K562 (cell line): ENCODE measurements around the gene DARS1. TPM values are rescaled to one million over a fixed set of nuclear protein-coding genes. Genes with fewer than 3 reads are reported as not detected.

Source experiments
- ATAC-seq: fragments of 200-7000 bp; cut with Tn5 transposase; 3 replicates; pipeline ENCODE4 v1.9.1; 2020; ENCODE audit warnings: moderate library complexity
- BruUV-seq: library from RNA; stranded (reverse); fragments of 400-500 nt; replicated peaks from 2 replicates; lab custom pipeline; 2021; lab: Mats Ljungman, UMichigan
- CTCF ChIA-PET: fragments of 300-600 bp; formaldehyde crosslinking; extraction: SDS; loops from one replicate; lab custom pipeline; 2021; ENCODE audit warnings: low intra/inter-chr PET ratio; lab: Yijun Ruan, JAX
- POLR2A ChIA-PET: fragments of 300-600, 350-650 bp; sonication (Branson Sonifier 250); formaldehyde crosslinking; extraction: SDS; loops from one replicate; lab custom pipeline; 2021; ENCODE audit warnings: antibody characterized with exemption, inconsistent platforms; lab: Yijun Ruan, JAX
- DNase-seq, 4 experiments: peaks; one replicate each; pipeline versions ENCODE4 v3.0.0 to v3.0.0-alpha.2; 2011 to 2018; ENCODE audit warnings: low spot score in 3 of 4, mixed read lengths in 3 of 4; ENCODE audit errors: extremely low read depth in 1 of 4
- FAIRE-seq: peaks from 2 replicates; lab custom pipeline; 2011; peaks lifted over from hg19 to GRCh38; lab: Jason Lieb, UNC
- H2AFZ ChIP-seq: 2 replicates; pipeline ENCODE4 v1.6.0; 2011; ENCODE audit warnings: low read depth, low read length, control low read depth, inconsistent platforms
- H3K27ac ChIP-seq: fragments of 200-600 bp; 3 replicates; pipeline ENCODE4 v1.8.0; 2011; ENCODE audit warnings: low read depth, mild to moderate bottlenecking, control low read depth, inconsistent platforms, low read length, moderate library complexity, mixed read lengths; ENCODE audit errors: extremely low read depth
- H3K27me3 ChIP-seq, 2 experiments: fragments of 300-600 bp in 1 of 2; 2 replicates in 1 of 2; 3 replicates in 1 of 2; pipeline versions ENCODE4 v1.6.0 to v1.8.0; 2011; ENCODE audit warnings: inconsistent platforms in 2 of 2, low read length in 2 of 2, mild to moderate bottlenecking in 1 of 2, mixed read lengths in 1 of 2, moderate library complexity in 1 of 2; ENCODE audit not compliant: control insufficient read depth in 2 of 2, insufficient read depth in 2 of 2
- H3K36me3 ChIP-seq: fragments of 300-600 bp; 3 replicates; pipeline ENCODE4 v1.8.0; 2011; ENCODE audit warnings: mild to moderate bottlenecking, low read length, inconsistent platforms; ENCODE audit not compliant: control insufficient read depth, insufficient read depth
- H3K4me1 ChIP-seq, 2 experiments: fragments of 200-600 bp in 1 of 2; replicated peaks in 1 of 2; 2 replicates in 1 of 2; 3 replicates in 1 of 2; pipeline versions ENCODE4 v1.5.1 to v1.8.0; 2011; ENCODE audit warnings: inconsistent platforms in 2 of 2, low read length in 2 of 2, mild to moderate bottlenecking in 1 of 2, mixed read lengths in 1 of 2, moderate library complexity in 1 of 2; ENCODE audit not compliant: control insufficient read depth in 2 of 2, insufficient read depth in 2 of 2
- H3K4me2 ChIP-seq: 2 replicates; pipeline ENCODE4 v1.6.1; 2011; ENCODE audit warnings: low read length, control low read depth, inconsistent platforms, mixed read lengths; ENCODE audit not compliant: insufficient read depth
- H3K4me3 ChIP-seq: fragments of 200-600 bp; sonication (generic), shearing (Covaris generic); 2 replicates; pipeline ENCODE4 v1.5.1; 2016; ENCODE audit warnings: control low read depth, inconsistent platforms
- H3K79me2 ChIP-seq: fragments of 200-600 bp; 3 replicates; pipeline ENCODE4 v1.8.0; 2011; ENCODE audit warnings: low read length, inconsistent platforms; ENCODE audit not compliant: control insufficient read depth, insufficient read depth
- H3K9ac ChIP-seq, 2 experiments: 2 replicates each; pipeline versions ENCODE4 v1.6.0 to v1.6.1; 2011; ENCODE audit warnings: low read depth in 2 of 2, low read length in 2 of 2, control low read depth in 1 of 2, inconsistent platforms in 1 of 2, mild to moderate bottlenecking in 1 of 2, mixed read lengths in 1 of 2; ENCODE audit not compliant: insufficient read depth in 1 of 2
- H3K9me1 ChIP-seq: one replicate; pipeline ENCODE4 v1.6.0; 2011; ENCODE audit warnings: inconsistent platforms, mild to moderate bottlenecking, low read length, moderate library complexity; ENCODE audit not compliant: control insufficient read depth, insufficient read depth
- H3K9me3 ChIP-seq: replicated peaks from 2 replicates; pipeline ENCODE4 v1.5.1; 2011; ENCODE audit warnings: low read depth, low read length, inconsistent platforms; ENCODE audit not compliant: control insufficient read depth, insufficient read depth
- H4K20me1 ChIP-seq: replicated peaks from 2 replicates; pipeline ENCODE4 v1.6.1; 2011; ENCODE audit warnings: low read length, inconsistent platforms, mixed read lengths; ENCODE audit not compliant: control insufficient read depth, insufficient read depth
- FOXK2 ChIP-seq, 2 experiments: fragments of 450-650 bp; IDR thresholded peaks in 1 of 2; conservative IDR thresholded peaks in 1 of 2; 2 replicates each; pipeline ENCODE4 v1.6.1; 2016; ENCODE audit warnings: low read depth in 2 of 2, mild to moderate bottlenecking in 1 of 2
- HNRNPLL ChIP-seq: fragments of 200-400 bp; formaldehyde crosslinking; IDR thresholded peaks from 2 replicates; pipeline ENCODE4 v1.6.1; 2017; ENCODE audit warnings: low read length, low read depth, mild to moderate bottlenecking; ENCODE audit not compliant: poor library complexity, severe bottlenecking
- KAT7 ChIP-seq: sonication (generic); formaldehyde crosslinking; IDR thresholded peaks from 2 replicates; pipeline ENCODE4 v1.8.0; 2022; ENCODE audit warnings: missing genetic modification reagents, mild to moderate bottlenecking, borderline replicate concordance
- MECOM ChIP-seq: fragments of 250-450 bp; sonication (Bioruptor Pico); IDR thresholded peaks from 2 replicates; pipeline ENCODE4 v1.8.0; 2022; ENCODE audit warnings: inconsistent platforms
- NEUROD1 ChIP-seq: fragments of 150-350 bp; IDR thresholded peaks from 2 replicates; pipeline ENCODE4 v1.6.1; 2014; ENCODE audit warnings: borderline replicate concordance, low read length, low read depth; ENCODE audit not compliant: partially characterized antibody
- NKRF ChIP-seq: fragments of 450-650 bp; IDR thresholded peaks from 2 replicates; pipeline ENCODE4 v1.6.1; 2016; ENCODE audit warnings: borderline replicate concordance
- PCBP1 ChIP-seq: fragments of 200-400 bp; formaldehyde crosslinking; IDR thresholded peaks from 2 replicates; pipeline ENCODE4 v1.6.1; 2018; ENCODE audit warnings: mild to moderate bottlenecking, low read depth, low read length; ENCODE audit not compliant: poor library complexity, severe bottlenecking
- TBP ChIP-seq: optimal IDR thresholded peaks from 2 replicates; pipeline ENCODE3; 2011; ENCODE audit warnings: low read depth, low read length, improper control_type of control experiment
- UBTF ChIP-seq, 2 experiments: IDR thresholded peaks; 2 replicates each; pipeline ENCODE4 v1.6.1; 2012; ENCODE audit warnings: improper control_type of control experiment in 2 of 2, low read depth in 2 of 2, low read length in 2 of 2, borderline replicate concordance in 1 of 2
- ZNF354B ChIP-seq: fragments of 250-450 bp; sonication (Bioruptor Pico); IDR thresholded peaks from 2 replicates; pipeline ENCODE4 v1.4.0; 2020
- WGBS: fragments of 100-300 bp; shearing (Covaris generic); methylation state at CpG from one replicate; pipeline ENCODE4 v1.1.6; 2016; ENCODE audit warnings: low coverage, mixed read lengths; ENCODE audit not compliant: insufficient coverage; ENCODE audit errors: missing lambda C conversion rate; 5-methylcytosine and 5-hydroxymethylcytosine counted together
- in situ Hi-C: fragments of 300-500 bp; cut with MboI; formaldehyde crosslinking; loops from 4 replicates; pipeline ENCODE4 v1.15.0; 2018; ENCODE audit warnings: inconsistent platforms, mixed read lengths
- intact Hi-C: fragments of 100-400 bp; cut with micrococcal nuclease; formaldehyde crosslinking; loops from 2 replicates; pipeline ENCODE4 v1.14.2; 2022
- polyA plus RNA-seq, 8 experiments: library from polyadenylated mRNA; depleted of rRNA in 4 of 8; stranded (reverse) in 5 of 8; unstranded in 3 of 8; fragments of >200 nt; fragmentation: Nextera tagmentation in 2 of 8; fragmentation: Illumina TruSeq in 1 of 8; extraction: Ambion mirVana in 2 of 8; extraction: Trizol in 1 of 8; gene quantifications; 2 replicates each; pipeline versions ENCODE4 v1.2.1 to v1.2.3, GENCODE V29; 2011 to 2014; ENCODE audit warnings: inconsistent platforms in 1 of 8, missing spikeins in 1 of 8
- total RNA-seq, 7 experiments: library from RNA; depleted of rRNA in 6 of 7; stranded (reverse); fragments of >200 nt in 6 of 7; fragmentation: Illumina TruSeq in 2 of 7; extraction: Trizol in 2 of 7; gene quantifications; 2 replicates each; pipeline versions ENCODE4 v1.2.1 to v1.2.3, GENCODE V29; 2011 to 2021; ENCODE audit warnings: low replicate concordance in 1 of 7
- TF ChIP-seq, protein P1 (sequence below): fragments of 200-800 bp; sonication (Bioruptor generic); IDR thresholded peaks from 2 replicates; pipeline ENCODE4 v1.6.1; 2016; ENCODE audit warnings: missing genetic modification characterization, missing compliant biosample characterization

Gene DARS1
- total and polyA plus RNA-seq, 9 of the 15 experiments (the other 6 are each of a cell fraction or from before 2014, with no cell fraction given): 91.5 to 239 (median 98.0) TPM

GRCh38 chr2:135987441-135987840 is 2.0 kb upstream of the DARS1 start:
- Histone ChIP-seq H3K4me3 (no peak overlapping the region), H3K9ac (no peak overlapping the region), H3K9me1 (no peaks in the 10 kb centered on the region), H4K20me1 (no peaks in the 10 kb centered on the region), H3K27me3 (no peaks in the 10 kb centered on the region), H3K36me3 (peaks cover 11% of the 10 kb centered on the region), H2AFZ (no peak overlapping the region), H3K4me2 (no peak overlapping the region), H3K9me3 (no peaks in the 10 kb centered on the region), H3K79me2 (peaks cover 29% of the 10 kb centered on the region), H3K4me1 (peaks cover 9 to 10% of the 10 kb centered on the region in 2 experiments; a peak in 3 of 5 replicates), H3K27ac (no peak overlapping the region)
- DNase-seq: no peak
- WGBS: 81% methylated on average over 2 of the region's 2 CpGs
- no peak for ATAC-seq
- FAIRE-seq: no peak
- POLR2A ChIA-PET: interaction anchor here (0.7 to 1.5 kb wide), 2 partner anchors 11 to 23 kb away, joined by 3 to 4 read pairs; no protein-coding TSS in a partner anchor
- BruUV-seq: no TSS peak
- CTCF ChIA-PET: no interaction called here
- in situ Hi-C loops (no loop called here), intact Hi-C loops (loop anchor here (5.0 kb wide), 1 partner anchor 110 kb away; the partner anchor contains the start of gene MCM6)
- TF ChIP-seq UBTF (IDR thresholded peaks at IDR 0.05; ENCODE audit: borderline replicate concordance in 1 of 2, low read depth in 2 of 2, low read length in 2 of 2) (no peak), NEUROD1 (no peak), MECOM (CRISPR knock-in tag) (no peak), HNRNPLL (no peak), PCBP1 (no peak), TBP (no peak), ZNF354B (CRISPR knock-in tag) (no peak), FOXK2 (conservative IDR thresholded peaks at IDR 0.05 in 1 of 2, IDR thresholded peaks at IDR 0.05 in 1 of 2; ENCODE audit: low read depth in 2 of 2) (no peak), KAT7 (CRISPR knock-in tag) (no peak), NKRF (no peak)
- TF ChIP-seq, protein P1, sequence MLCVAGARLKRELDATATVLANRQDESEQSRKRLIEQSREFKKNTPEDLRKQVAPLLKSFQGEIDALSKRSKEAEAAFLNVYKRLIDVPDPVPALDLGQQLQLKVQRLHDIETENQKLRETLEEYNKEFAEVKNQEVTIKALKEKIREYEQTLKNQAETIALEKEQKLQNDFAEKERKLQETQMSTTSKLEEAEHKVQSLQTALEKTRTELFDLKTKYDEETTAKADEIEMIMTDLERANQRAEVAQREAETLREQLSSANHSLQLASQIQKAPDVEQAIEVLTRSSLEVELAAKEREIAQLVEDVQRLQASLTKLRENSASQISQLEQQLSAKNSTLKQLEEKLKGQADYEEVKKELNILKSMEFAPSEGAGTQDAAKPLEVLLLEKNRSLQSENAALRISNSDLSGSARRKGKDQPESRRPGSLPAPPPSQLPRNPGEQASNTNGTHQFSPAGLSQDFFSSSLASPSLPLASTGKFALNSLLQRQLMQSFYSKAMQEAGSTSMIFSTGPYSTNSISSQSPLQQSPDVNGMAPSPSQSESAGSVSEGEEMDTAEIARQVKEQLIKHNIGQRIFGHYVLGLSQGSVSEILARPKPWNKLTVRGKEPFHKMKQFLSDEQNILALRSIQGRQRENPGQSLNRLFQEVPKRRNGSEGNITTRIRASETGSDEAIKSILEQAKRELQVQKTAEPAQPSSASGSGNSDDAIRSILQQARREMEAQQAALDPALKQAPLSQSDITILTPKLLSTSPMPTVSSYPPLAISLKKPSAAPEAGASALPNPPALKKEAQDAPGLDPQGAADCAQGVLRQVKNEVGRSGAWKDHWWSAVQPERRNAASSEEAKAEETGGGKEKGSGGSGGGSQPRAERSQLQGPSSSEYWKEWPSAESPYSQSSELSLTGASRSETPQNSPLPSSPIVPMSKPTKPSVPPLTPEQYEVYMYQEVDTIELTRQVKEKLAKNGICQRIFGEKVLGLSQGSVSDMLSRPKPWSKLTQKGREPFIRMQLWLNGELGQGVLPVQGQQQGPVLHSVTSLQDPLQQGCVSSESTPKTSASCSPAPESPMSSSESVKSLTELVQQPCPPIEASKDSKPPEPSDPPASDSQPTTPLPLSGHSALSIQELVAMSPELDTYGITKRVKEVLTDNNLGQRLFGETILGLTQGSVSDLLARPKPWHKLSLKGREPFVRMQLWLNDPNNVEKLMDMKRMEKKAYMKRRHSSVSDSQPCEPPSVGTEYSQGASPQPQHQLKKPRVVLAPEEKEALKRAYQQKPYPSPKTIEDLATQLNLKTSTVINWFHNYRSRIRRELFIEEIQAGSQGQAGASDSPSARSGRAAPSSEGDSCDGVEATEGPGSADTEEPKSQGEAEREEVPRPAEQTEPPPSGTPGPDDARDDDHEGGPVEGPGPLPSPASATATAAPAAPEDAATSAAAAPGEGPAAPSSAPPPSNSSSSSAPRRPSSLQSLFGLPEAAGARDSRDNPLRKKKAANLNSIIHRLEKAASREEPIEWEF (CRISPR knock-in tag): no peak
